HG02973 (cell line): ENCODE results near the gene USP34.
A peak's percentile ranks its signal among the peaks of the same experiment; 100 is the strongest.
"Not testable (repeated sequence)": the region's sequence is repeated elsewhere in the genome, so short reads cannot be mapped to it uniquely, and the experiment has no call there.

Experiments
- ATAC-seq: cut with Tn5 transposase; IDR thresholded peaks from one replicate; pipeline ENCODE4 v1.9.1; 2021; ENCODE audit warnings: moderate library complexity; ENCODE audit not compliant: unreplicated experiment

Gene USP34

GRCh38 chr2:61432990-61433389 is 37.9 kb downstream of the USP34 start:
- no peak for ATAC-seq

- no peak for ATAC-seq
These were observed 39.5 kb downstream of the USP34 start for GRCh38 chr2:61431345-61431744.

GRCh38 chr2:61426267-61426897 is 44.5 kb downstream of the USP34 start:
- peak; percentile 57 for ATAC-seq

- ATAC-seq: peak; percentile 21
These were observed 45.2 kb downstream of the USP34 start for GRCh38 chr2:61425605-61426155.

GRCh38 chr2:61423714-61424113 is 47.2 kb downstream of the USP34 start:
- ATAC-seq: no peak

GRCh38 chr2:61421611-61422010 is 49.3 kb downstream of the USP34 start:
- no peak for ATAC-seq

GRCh38 chr2:61420991-61421544 is 49.8 kb downstream of the USP34 start:
- ATAC-seq: no peak

- no peak for ATAC-seq
These were observed 51.3 kb downstream of the USP34 start for GRCh38 chr2:61419570-61419969.

- peak; percentile 53 for ATAC-seq
These were observed 51.8 kb downstream of the USP34 start for GRCh38 chr2:61419129-61419528.

GRCh38 chr2:61416871-61417645 is 53.8 kb downstream of the USP34 start:
- no peak for ATAC-seq

GRCh38 chr2:61415265-61415664 is 55.6 kb downstream of the USP34 start:
- ATAC-seq: no peak

GRCh38 chr2:61414674-61415073 is 56.2 kb downstream of the USP34 start:
- no peak for ATAC-seq

- ATAC-seq: no peak
These were observed 59.8 kb downstream of the USP34 start for GRCh38 chr2:61411109-61411508.

- no peak for ATAC-seq
These were observed 60.7 kb downstream of the USP34 start for GRCh38 chr2:61410185-61410584.

GRCh38 chr2:61405813-61406212 is 65.1 kb downstream of the USP34 start:
- no peak for ATAC-seq

- no peak for ATAC-seq
These were observed 66.4 kb downstream of the USP34 start for GRCh38 chr2:61404438-61404837.

GRCh38 chr2:61398413-61398812 is 72.5 kb downstream of the USP34 start:
- no peak for ATAC-seq

GRCh38 chr2:61396005-61396404 is 74.9 kb downstream of the USP34 start:
- ATAC-seq: no peak

- not testable (repeated sequence) for ATAC-seq
These were observed 83.3 kb downstream of the USP34 start for GRCh38 chr2:61387588-61387987.

GRCh38 chr2:61380882-61381197 is 90.0 kb downstream of the USP34 start:
- ATAC-seq: not testable (repeated sequence)

GRCh38 chr2:61380056-61380881 is 90.6 kb downstream of the USP34 start:
- ATAC-seq: no peak
